Mucosa of descending colon (tissue), 3 donors: ENCODE measurements around the gene TMEM145. TPM values are rescaled to one million over a fixed set of nuclear protein-coding genes. Genes with fewer than 3 reads are reported as not detected.

Experiments
- ATAC-seq: fragments of 200-7000 bp; cut with Tn5 transposase; one replicate; pipeline ENCODE4 v1.9.1; 2020; ENCODE audit warnings: mild to moderate bottlenecking, moderate library complexity
- DNase-seq, 3 donors: peaks; one replicate each; pipeline ENCODE4 v3.0.0-alpha.2; 2020
- H3K36me3 ChIP-seq: fragments of 200-600 bp; one replicate; pipeline ENCODE4 v1.8.0; 2021; ENCODE audit warnings: low read depth, mild to moderate bottlenecking
- H3K4me1 ChIP-seq: fragments of 200-600 bp; one replicate; pipeline ENCODE4 v1.8.0; 2021; ENCODE audit warnings: low read depth, mild to moderate bottlenecking
- H3K4me3 ChIP-seq: fragments of 200-600 bp; one replicate; pipeline ENCODE4 v1.8.0; 2021; ENCODE audit warnings: mild to moderate bottlenecking
- H3K9me3 ChIP-seq: fragments of 200-600 bp; one replicate; pipeline ENCODE4 v1.8.0; 2021; ENCODE audit warnings: mild to moderate bottlenecking
- CTCF ChIP-seq: fragments of 200-600 bp; IDR thresholded peaks from one replicate; pipeline ENCODE4 v1.8.0; 2022; ENCODE audit warnings: antibody characterized with exemption, mild to moderate bottlenecking
- intact Hi-C, 2 donors: fragments of 100-400 bp; cut with DNase I in 1 of 2; cut with micrococcal nuclease in 1 of 2; formaldehyde crosslinking; loops; one replicate each; pipeline versions ENCODE4 v1.11.0 to v1.11.1; 2022; cut with DNase I, micrococcal nuclease
- total RNA-seq, 3 donors: library from RNA; stranded (reverse); fragmentation: NEBNext Ultra II Directional in 2 of 3; extraction: Animal tissue kit (Norgen Biotek cat#: 25700) in 2 of 3; gene quantifications; one replicate each; pipeline versions ENCODE4 v1.2.1 to v1.2.4, GENCODE V29; 2021 to 2023
- donor health status: DM: no; HTN: no; CAD: no; lungs with moderate emphysema.
- donor health status: DM: no; HTN: no; CAD: no.
- donor health status: DM: no; HTN: yes; CAD: no.

Gene TMEM145
- total RNA-seq, 3 donors from 2014 or later = 0.17 to 0.63 TPM; not detected in 1

GRCh38 chr19:42356686-42357085 lies 43.6 kb downstream of the TMEM145 start:
- ATAC-seq (no peak), DNase-seq (no peak)
- intact Hi-C loops = no loop called here
- Histone ChIP-seq H3K9me3 (no peaks in the 10 kb centered on the region), H3K4me1 (no peaks in the 10 kb centered on the region), H3K4me3 (no peak overlapping the region), H3K36me3 (no peaks in the 10 kb centered on the region)
- TF ChIP-seq CTCF = no peak

- intact Hi-C loops = no loop called here
- no peak for ATAC-seq
- no peaks in the 10 kb centered on the region for H3K9me3 ChIP-seq
- no peaks in the 10 kb centered on the region for H3K4me1 ChIP-seq
- no peaks in the 10 kb centered on the region for H3K36me3 ChIP-seq
- DNase-seq = no peak
- TF ChIP-seq CTCF = no peak
- H3K4me3 ChIP-seq = no peak overlapping the region
Observed at GRCh38 chr19:42357290-42357689, 44.2 kb downstream of the TMEM145 start.

GRCh38 chr19:42360787-42361544 lies 47.9 kb downstream of the TMEM145 start:
- H3K4me1 ChIP-seq = no peaks in the 10 kb centered on the region
- no peak overlapping the region for H3K4me3 ChIP-seq
- H3K9me3 ChIP-seq = no peaks in the 10 kb centered on the region
- no peak for DNase-seq
- intact Hi-C loops = loop anchor here in 1 of 2 donors (2.0 kb wide), 1 partner anchor 62 kb away; no protein-coding TSS in a partner anchor
- no peak for TF ChIP-seq CTCF
- no peak for ATAC-seq
- no peaks in the 10 kb centered on the region for H3K36me3 ChIP-seq

- no peak for ATAC-seq
- Histone ChIP-seq H3K4me3 (no peak overlapping the region), H3K36me3 (no peaks in the 10 kb centered on the region), H3K9me3 (no peaks in the 10 kb centered on the region), H3K4me1 (no peaks in the 10 kb centered on the region)
- no peak for TF ChIP-seq CTCF
- DNase-seq = no peak
- intact Hi-C loops = loop anchor here in 1 of 2 donors (2.0 kb wide), 1 partner anchor 61 kb away; no protein-coding TSS in a partner anchor
Observed at GRCh38 chr19:42361545-42361910, 48.4 kb downstream of the TMEM145 start.

- no peaks in the 10 kb centered on the region for H3K36me3 ChIP-seq
- ATAC-seq (no peak), DNase-seq (no peak)
- H3K4me1 ChIP-seq = no peaks in the 10 kb centered on the region
- intact Hi-C loops = no loop called here
- H3K9me3 ChIP-seq = no peaks in the 10 kb centered on the region
- no peak for TF ChIP-seq CTCF
- no peak overlapping the region for H3K4me3 ChIP-seq
Observed at GRCh38 chr19:42362342-42362741, 49.2 kb downstream of the TMEM145 start.
